ENCODE measurements around the gene TNIK.

TNIK gene

GRCh38 chr3:171276923-171277322 is 183.3 kb downstream of the TNIK start:
- DNase-seq, result no peak

DNA sequence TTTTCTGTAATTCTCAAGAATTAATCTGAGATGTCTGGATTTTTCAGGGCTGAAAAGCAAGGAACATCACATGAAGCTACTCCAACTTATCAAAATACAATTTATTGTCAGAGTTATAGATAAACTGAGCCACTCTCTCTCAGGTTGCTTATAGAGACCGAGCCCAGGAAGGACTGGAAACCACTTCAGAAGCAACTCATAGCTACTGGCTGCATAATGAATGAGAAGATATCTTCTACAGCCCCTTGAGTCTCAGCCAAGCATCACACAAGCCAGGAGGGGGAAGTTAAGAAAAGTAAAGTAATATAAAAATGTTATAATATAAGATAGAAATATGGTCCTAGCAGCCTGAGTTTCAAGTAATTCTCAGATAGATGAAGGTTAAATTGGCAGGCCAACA is 186.0 kb downstream of the TNIK start:
- peak; percentile 22 for DNase-seq

GRCh38 chr3:171270541-171270940 is 189.7 kb downstream of the TNIK start:
- DNase-seq, result no peak

DNA sequence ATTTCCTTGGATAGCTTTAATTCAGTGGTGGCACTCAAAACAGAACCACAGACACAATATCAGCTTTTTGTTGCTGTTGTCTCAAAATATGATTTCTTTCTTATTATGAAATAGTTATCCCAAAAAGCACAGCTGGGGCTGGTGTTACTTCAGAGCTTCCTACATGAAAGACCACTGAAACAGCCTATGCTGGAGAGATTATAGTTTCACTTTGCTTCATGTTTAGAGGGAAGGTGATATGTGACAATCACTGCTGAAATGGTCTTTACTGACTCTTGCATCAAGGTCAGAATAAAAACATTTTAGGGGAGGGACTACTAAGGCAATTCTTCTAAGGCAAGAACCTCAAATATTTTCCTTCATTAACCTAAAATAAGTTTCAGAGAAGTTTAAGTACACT is 190.7 kb downstream of the TNIK start:
- DNase-seq, result no peak

DNA sequence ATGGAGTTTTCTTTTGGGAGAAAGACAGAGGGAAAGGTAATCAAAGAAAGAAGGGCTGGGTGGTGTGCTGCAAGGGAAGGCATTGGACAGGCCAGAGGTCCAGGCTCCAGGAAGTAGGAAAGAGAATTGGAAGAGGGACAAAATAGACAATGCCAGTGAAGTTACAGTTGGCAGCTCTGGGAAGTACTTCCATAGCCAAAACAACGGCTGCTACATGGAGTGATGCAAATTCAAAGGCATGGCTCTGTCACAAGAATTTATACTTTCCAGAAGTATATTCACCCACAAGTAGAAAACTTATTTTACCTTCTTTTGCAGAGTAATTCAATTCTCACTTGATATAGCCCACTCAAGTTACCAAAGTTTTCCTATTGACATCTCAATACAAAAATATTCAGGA is 191.5 kb downstream of the TNIK start:
- DNase-seq, result no peak

- DNase-seq, result no peak
Observed at GRCh38 chr3:171267104-171267503, 193.1 kb downstream of the TNIK start.

GRCh38 chr3:171266740-171267073 is 193.5 kb downstream of the TNIK start:
- no peak for DNase-seq

DNA sequence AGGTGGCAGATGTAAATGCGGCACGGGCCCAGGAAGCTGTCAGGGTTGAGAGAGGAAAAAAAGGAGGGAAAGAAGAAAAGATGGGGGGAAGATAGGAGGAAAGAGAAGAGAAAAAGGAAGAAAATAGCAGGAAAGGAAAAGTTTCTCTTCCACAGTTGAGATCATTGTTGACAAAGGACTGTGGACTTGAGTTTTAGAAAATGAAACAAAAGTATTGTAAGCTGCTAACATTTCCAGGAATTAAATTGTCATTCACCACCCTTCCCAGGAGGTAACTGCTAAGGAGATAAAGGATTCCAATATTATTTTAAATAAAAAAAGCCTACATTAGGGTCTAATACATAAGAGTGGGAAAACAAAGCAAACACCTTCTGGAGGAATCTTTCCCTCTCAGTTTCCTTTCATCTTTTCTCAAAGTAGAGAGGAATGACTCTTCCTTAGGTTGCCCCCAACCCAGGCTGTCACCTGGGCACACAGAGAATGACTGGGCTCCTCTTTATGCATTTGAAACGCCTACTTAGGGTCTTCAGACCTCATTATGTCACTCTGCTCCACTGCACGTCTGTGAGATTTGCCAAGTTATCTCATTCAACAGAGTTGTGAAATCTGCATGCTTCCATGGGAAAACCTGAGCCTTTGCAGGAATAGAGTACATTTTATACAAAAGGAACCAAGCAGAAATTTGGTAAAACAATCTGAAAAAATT is 194.0 kb downstream of the TNIK start:
- DNase-seq, result no peak

DNA sequence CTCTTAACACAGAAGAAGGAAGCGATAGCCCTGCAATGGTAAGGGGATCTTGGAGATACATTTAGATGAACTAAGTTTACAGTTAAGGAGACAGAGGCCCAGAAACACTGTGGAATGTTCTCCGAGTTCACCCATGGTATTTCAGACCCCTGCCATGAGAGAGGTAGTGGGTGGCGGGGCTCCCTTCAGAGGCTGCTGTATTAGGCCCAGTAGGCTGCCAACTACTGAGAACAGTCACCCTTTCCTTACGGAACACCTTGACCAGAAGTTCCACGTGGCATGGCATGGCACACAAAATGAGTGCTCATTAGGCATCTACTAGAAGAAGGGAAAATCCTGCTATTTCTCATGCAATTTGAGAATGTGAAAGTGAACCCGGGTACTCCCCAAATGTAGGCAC is 195.4 kb downstream of the TNIK start:
- DNase-seq, result no peak

- no peak for DNase-seq
Observed at GRCh38 chr3:171262431-171262830, 197.8 kb downstream of the TNIK start.

DNA sequence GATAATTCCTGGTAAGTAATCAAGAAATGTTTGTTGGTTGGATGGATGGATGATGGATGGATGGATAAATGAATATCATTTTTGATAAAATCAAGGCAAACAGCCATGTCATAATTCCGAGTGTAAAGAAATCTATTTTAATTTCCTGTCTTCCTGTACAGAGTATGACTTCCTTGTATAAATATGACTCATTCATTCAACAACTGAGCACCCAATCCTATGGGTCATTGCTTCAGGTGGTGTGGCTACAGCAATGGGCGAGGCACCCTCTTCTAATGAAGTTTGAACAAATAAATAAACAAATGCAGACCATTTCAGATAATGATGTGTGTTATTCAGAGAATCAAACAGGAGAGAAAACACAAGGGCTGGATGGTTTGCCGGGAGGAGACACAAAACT is 198.7 kb downstream of the TNIK start:
- no peak for DNase-seq

DNA sequence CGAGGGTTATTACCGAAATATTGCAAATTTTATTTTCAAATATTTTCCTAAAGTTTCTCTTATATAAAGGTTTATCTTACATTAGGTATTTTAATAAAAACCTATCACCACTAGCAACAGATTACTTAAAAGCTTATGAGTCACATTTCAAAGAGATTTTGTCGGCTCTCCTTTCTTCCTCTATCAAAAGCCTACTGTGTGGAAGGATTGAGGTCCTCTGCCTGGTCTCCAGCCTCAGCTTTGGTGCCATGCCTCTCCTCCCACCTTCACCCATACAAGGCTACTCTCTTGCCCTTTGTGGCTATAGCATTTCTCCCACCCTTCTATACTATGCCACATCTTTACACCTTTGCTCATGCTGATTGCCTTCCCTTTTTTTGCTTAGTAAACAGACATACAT is 199.3 kb downstream of the TNIK start:
- no peak for DNase-seq

- no peak for DNase-seq
Observed at GRCh38 chr3:171260466-171260865, 199.7 kb downstream of the TNIK start.

DNA sequence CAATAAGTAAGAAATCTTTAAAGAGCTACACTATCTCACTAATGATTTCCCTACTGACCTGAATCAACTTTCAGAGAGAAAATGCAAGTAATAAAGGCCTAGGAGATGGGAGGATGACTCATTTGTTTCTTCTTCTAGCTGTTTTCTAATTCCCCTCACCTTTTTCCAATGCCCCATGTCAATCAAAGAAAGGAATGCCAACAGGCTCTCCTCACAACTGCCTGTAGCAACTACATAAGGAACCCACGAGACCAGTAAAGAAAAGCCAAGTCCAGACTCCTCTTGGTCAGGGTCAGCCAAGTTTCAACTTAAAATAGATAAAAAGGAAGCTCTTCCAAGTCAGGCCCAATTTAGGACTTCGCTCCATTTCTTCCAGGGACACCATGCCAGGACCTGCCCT is 201.9 kb downstream of the TNIK start:
- DNase-seq, result no peak

GRCh38 chr3:171257251-171258203 is 202.7 kb downstream of the TNIK start:
- no peak for DNase-seq

DNA sequence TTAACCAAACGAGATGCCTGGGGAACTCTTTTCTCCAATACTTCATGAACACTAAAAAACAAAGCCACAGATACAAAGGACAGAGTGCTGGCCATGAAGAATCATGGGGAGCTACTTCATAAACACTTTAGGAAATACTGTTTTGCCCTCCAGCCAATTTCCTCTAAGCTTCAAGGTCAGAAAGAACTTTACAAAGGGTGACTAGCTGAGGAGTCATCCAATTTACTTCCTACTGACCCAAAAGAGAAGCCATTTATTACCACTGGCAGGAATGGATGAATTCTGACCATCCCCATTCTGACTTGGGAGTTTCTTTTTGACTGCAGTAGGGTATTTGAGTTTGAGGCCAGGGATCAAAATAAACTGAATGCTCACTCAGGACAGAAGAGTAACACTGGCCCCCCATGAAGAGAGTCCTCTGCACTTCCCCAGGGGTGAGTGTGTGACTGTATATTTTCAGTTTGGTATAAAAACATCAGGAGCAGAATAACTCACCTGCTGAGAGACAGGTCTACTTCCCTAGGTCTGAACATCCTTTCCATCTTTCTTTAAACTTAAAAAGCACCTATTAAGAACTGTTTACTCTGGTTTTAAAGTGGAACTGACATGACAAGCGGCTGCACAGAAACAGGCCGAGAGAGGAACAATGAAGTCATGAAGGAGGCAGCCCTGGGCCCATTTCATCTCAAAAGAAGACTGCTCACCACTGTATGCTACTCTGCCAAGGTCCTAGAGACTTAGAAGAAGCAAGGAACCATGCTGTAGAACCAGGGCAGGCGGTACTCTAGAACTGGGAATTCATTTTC is 203.6 kb downstream of the TNIK start:
- DNase-seq, result peak; percentile 24

DNA sequence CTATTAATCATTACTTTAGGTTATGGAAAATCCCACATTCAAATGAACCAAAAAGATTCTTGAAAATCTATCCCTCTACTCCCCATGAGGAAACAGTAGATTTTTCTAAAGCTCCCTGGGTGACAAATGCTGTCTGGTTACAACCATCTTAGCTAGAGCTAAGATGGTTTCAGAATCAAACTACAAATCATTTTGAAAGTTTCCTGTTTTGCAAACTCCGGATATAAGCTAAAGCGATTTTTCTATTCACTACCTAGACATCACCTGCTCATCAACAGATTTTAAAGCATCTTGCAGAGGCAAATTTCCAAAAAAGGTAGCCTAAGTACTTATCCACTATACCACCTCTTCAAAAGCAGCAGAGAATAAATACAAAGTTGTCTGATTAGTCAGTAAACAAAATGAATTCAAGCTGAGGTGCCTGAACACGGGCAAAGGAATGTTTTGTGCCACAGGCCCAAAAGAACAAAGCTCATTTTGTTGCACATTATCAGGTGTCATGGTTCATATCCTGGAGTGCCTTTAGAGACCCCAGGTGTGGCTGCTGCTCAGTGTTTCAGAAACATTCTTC is 204.9 kb downstream of the TNIK start:
- DNase-seq, result peak; percentile 36

DNA sequence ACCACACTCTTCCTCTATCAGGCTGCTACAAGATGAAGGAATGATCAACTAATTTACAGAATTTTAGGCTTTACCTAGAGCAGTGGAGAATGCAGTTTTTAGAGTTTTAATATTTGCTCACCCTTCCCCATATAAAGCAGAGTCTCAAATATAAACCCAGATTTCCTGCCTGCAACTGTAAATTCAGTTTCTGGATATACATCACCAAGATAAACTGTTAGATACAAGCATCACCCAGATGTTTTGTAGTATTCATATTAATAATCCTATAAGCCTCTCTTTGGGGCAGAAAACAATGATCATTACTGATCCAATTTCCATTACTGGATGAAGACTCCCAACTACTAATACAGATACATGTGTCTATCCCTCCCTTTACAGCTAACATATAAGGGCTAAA is 205.9 kb downstream of the TNIK start:
- DNase-seq, result no peak

DNA sequence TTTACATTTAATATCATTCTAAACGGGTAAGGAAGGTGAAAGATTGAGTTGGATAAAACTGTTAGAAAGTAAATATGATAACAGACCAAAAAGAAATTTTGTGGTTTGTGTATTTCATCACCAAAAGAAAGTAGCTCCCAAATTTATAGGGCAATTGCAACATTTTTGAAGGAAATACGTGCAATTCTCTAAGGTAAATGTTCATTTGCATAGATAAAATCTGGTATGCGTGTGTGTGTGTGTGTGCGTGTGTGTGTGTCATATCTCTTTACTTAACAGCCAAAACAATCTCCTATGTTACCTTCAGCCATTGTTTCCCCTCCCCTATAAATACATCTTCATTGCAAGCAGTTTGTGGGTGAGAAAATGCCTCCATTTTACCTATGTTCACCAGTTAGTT is 208.4 kb downstream of the TNIK start:
- peak; percentile 57 for DNase-seq

DNA sequence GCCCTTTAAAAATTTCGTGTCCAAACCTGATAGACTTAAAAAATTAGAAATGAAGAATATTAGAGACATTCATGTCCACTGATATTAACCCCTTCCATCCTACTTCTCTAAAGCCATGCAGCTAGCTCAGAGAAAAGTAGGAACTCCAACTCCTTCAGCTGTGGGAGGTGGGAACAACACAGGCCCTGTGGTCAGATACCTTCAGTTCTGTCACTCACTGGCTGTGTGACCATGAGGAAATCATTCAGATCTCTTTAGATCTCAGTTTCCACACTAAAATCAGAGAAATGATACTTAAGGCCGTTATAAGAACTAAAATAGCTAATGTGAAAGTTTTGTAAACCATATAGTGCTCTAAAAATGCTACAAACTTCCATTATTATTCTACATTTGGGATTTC is 209.8 kb downstream of the TNIK start:
- no peak for DNase-seq

DNA sequence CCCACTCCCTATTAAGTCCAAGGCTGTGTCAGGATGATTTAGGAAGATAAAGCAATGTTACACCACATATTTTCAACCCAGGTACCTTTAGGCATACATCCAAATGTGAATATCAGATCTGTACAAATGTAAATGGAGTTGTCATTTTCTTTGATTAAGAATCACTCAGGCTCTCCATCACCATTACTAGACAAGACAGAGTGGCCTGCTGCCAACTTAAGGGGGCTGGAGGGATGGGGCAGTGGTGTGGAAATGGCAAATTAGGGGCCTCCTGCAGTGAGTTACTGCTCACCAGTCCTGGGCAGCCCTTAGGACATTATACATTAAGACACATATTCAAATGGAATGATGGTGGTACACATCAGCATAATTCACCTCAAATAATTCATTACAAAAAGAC is 211.0 kb downstream of the TNIK start:
- no peak for DNase-seq

GRCh38 chr3:171248426-171249111 is 211.6 kb downstream of the TNIK start:
- no peak for DNase-seq
